GM12872 (cell line): ENCODE data around the gene ZNF778.

Experiments used
- TF ChIP-seq, protein P1 (sequence below): IDR thresholded peaks from 3 replicates; pipeline ENCODE4 v1.5.1; 2011; ENCODE audit warnings: low read depth, mild to moderate bottlenecking, low read length, moderate library complexity; ENCODE audit not compliant: insufficient read depth

Gene ZNF778

DNA sequence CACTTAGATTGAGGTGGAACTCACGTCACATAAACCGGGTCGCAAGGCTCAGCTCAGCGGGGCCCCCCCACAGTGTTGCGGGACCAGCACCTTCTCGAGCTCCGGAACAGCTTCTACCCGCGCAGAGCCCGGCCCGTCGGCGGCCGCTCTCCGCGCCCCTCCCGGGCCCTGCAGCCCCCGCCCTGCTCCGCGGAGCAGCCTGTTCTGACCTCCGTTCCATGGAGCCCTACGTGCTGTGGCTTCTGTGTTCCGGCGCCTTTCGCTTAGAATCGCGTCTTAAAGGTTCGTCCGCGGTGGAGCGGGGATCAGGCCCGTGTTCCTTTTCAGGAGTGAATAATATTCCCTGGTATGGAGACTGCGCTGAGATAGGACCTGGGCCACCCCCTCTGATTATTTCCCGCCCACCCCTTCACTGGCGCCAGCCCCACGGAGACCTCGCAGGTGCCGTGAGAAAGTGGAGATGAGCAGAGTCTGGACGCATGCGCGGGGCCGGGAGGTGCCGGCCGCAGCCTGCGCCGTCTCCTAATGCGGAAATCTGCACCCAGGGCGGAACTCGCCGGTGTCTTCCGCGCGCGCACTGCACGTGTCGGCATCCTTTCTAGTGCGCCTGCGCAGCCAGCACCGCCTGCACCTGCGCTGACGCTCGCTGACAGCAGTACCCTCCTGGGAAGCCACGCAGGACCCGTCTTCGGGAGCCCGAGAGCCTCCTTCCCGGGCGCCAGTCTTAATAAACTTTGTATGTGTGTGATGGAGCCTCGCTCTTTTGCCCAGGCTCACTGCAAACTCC, 30.9 kb downstream of the ZNF778 start:
- TF ChIP-seq, protein P1, sequence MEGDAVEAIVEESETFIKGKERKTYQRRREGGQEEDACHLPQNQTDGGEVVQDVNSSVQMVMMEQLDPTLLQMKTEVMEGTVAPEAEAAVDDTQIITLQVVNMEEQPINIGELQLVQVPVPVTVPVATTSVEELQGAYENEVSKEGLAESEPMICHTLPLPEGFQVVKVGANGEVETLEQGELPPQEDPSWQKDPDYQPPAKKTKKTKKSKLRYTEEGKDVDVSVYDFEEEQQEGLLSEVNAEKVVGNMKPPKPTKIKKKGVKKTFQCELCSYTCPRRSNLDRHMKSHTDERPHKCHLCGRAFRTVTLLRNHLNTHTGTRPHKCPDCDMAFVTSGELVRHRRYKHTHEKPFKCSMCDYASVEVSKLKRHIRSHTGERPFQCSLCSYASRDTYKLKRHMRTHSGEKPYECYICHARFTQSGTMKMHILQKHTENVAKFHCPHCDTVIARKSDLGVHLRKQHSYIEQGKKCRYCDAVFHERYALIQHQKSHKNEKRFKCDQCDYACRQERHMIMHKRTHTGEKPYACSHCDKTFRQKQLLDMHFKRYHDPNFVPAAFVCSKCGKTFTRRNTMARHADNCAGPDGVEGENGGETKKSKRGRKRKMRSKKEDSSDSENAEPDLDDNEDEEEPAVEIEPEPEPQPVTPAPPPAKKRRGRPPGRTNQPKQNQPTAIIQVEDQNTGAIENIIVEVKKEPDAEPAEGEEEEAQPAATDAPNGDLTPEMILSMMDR: no peak

DNA sequence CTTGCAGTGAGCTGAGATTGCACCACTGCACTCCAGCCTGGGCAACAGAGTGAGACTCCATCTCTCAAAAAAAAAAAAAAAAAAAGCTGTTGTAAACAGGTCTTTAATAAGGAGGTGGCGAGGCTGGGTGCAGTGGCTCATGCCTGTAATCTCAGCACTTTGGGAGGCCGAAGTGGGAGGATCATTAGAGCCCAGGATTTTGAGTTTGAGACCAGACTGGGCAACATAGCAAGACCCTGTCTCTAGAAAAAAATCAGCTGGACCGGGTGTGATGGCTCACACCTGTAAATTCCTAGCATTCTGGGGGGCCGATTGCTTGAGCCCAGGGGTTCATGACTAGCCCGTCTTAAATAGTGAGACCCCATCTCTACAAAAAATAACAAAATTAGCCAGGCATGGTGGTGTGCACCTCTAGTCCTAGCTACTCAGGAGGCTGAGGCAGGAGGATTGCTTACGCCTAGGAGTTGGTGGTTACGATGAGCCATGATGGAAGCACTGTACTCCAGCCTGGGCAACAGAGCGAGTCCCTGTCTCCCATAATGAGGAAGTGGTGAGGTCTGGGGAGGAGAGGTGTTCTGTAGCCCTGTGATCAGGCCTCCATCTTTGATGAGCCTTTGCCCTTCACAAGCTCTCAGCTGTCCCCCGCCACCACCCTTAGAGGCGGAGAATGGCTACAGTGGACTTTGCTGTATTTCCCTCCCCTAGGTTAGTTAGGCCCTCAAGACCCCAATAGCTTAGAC, 36.2 kb downstream of the ZNF778 start:
- TF ChIP-seq, protein P1: no peak

DNA sequence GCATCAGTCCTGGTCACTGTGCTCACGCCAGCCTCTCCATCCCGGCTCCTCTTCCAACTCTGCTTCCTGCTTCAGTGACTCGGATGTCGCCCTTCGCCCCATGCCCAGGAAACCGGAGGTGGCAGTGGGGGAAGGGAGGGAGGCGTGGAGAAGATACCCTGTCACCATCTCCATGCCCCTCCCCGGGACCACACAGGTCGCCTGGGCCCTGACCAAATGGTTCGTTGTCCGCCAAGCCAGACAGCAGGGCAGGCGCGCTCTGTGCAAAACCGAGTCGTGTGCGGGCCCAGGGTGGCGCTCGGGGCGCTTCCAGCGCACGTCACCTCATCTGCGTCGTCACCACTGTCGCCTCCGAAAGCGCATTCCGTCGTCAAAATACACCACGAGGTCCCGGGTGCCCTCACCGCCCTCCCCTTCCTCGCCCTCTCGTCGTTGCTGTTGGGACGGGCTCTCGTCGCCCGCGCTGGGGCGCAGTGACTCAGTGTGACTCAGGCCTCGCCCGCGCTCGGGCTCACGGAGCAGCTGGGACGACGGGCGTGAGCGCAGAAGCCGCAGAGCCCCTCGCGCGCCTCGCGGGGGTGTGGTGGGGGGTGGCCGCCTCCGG, 39.2 kb downstream of the ZNF778 start:
- TF ChIP-seq, protein P1: no peak

DNA sequence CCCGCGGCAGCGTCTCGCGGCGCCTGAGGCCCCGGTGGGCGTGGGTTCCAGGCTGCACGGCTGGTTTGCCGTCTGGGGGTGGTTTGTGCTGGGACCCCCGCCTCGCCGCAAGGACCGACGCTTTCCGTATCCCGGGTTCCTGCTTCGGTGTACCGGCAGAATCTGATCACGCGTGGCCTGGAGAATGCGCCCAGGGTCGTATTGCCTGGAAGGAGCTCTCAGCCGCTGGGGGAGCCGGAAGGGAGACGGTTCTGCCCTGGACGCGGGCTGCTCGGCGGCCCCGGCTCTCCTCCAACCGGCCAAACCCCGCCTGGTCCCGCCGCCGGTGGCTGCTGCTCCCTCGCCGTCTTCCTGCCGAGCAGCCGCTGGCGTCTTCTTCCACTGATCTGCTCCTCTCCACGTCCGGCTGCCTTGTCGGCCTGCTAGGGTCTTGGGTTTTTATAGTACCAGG, 39.8 kb downstream of the ZNF778 start:
- TF ChIP-seq, protein P1: no peak

DNA sequence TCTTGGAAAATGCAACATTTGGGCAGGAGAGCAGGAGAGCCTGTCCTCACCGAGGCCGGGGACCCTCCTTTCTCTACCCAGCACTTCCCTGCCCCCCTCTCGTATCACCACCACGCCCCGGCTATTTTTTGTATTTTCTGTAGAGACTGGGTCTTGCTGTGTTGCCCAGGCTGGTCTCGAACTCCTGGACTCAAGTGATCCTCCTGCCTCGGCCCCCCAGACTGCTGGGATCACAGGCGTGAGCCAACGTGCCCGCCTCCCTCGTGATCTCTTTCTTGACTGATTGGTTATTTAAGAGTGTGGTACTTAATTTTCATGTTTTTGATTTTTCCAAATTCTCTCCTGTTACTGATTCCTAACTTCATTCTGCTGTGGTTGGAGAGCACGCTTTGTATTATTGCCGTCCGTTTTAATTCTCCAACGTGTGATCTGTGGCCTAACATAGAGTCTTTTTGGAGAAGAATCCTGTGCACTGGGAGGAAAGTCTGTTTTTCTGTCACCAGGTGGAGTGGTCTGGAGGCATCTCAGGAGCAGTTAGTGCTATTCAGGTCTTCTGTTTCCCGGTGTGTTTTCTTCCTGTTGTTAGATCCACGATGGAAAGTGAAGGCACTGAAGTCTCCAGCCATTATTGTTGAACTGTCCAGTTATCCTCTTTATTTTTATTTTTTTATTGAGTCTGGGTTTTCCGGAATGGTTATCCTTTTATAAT, 40.4 kb downstream of the ZNF778 start:
- TF ChIP-seq, protein P1: no peak

DNA sequence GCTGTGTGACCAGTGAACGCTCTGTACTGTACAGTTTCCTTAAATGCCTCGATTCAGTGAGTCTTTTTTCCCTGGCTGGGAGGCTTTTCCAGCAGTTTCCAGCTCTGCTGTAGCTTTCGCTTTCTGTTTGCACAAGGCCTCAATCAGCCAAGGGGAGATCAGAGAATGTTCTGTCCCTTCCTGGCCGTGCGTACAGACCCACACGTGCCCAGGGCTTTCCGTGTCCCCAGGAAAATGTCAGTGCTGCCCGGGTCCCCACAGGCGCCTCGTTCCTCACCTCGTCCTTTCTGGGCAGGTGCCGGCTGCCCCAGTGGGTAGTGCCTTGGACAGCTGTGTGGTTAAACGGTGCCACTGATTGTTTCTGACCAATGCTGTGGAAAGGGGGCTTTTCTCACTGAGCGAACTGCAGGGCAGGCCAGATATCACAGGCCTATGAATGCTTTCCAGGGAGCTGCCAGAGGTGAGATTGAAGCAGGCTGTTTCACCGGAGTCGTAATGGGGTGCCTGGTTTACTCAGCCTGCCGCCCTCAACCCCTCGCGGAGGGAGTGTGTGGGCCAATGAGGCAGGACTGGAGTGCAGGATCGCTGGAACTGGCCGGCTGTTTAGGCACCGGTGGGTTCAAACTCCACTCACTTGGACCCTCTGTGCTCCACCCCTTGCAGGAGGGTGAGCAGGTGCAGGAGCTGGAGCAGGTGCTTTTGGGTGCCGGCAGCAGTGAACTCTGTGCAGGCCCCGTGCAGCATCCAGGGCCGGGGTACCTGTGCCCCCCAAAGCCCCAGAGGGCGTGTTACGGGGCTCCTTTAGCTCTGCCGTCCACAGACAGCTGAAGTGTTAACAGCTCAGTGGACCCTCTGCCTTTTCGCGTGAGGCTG, 44.4 kb downstream of the ZNF778 start:
- TF ChIP-seq, protein P1: no peak
